HTR-8/SVneo (cell line): ENCODE results near the gene TAS2R60.
"Not testable (repeated sequence)": the region's sequence is repeated elsewhere in the genome, so short reads cannot be mapped to it uniquely, and the experiment has no call there.

ENCODE experiments used
- DNase-seq: peaks from one replicate; pipeline ENCODE4 v3.0.0; 2011; ENCODE audit warnings: low spot score, mixed read lengths; ENCODE audit not compliant: insufficient read length
- FAIRE-seq: peaks from 2 replicates; lab custom pipeline; 2011; peaks lifted over from hg19 to GRCh38; lab: Jason Lieb, UNC

The TAS2R60 gene

GRCh38 chr7:143410521-143411004, 32.7 kb upstream of the TAS2R60 start:
- no peak for DNase-seq
- no peak for FAIRE-seq

- DNase-seq (no peak), FAIRE-seq (no peak)
These were observed 31.1 kb upstream of the TAS2R60 start for GRCh38 chr7:143411976-143412708.

GRCh38 chr7:143413123-143413522, 30.1 kb upstream of the TAS2R60 start:
- no peak for FAIRE-seq
- DNase-seq: no peak

GRCh38 chr7:143415209-143415608, 28.0 kb upstream of the TAS2R60 start:
- not testable (repeated sequence) for DNase-seq, FAIRE-seq

GRCh38 chr7:143415742-143416397, 27.4 kb upstream of the TAS2R60 start:
- no peak for FAIRE-seq
- no peak for DNase-seq

GRCh38 chr7:143416565-143417149, 26.6 kb upstream of the TAS2R60 start:
- no peak for FAIRE-seq
- DNase-seq: peak; percentile 49

GRCh38 chr7:143417734-143418383, 25.4 kb upstream of the TAS2R60 start:
- no peak for DNase-seq
- no peak for FAIRE-seq

GRCh38 chr7:143418681-143419458, 24.4 kb upstream of the TAS2R60 start:
- DNase-seq (no peak), FAIRE-seq (no peak)

GRCh38 chr7:143419880-143420279, 23.4 kb upstream of the TAS2R60 start:
- FAIRE-seq (no peak), DNase-seq (no peak)

- FAIRE-seq, DNase-seq: not testable (repeated sequence)
These were observed 22.6 kb upstream of the TAS2R60 start for GRCh38 chr7:143420624-143421023.

GRCh38 chr7:143422033-143422432, 21.2 kb upstream of the TAS2R60 start:
- DNase-seq: no peak
- no peak for FAIRE-seq

GRCh38 chr7:143424476-143424875, 18.8 kb upstream of the TAS2R60 start:
- FAIRE-seq, DNase-seq: not testable (repeated sequence)

GRCh38 chr7:143426479-143427142, 16.6 kb upstream of the TAS2R60 start:
- no peak for FAIRE-seq

GRCh38 chr7:143429770-143430698, 13.2 kb upstream of the TAS2R60 start:
- FAIRE-seq (no peak), DNase-seq (no peak)

More at GRCh38 chr7:143426479-143427142, 16.6 kb upstream of the TAS2R60 start:
- DNase-seq: no peak

- FAIRE-seq: no peak
These were observed 12.1 kb upstream of the TAS2R60 start for GRCh38 chr7:143431109-143431508.

GRCh38 chr7:143433759-143434158, 9.5 kb upstream of the TAS2R60 start:
- FAIRE-seq (no peak), DNase-seq (no peak)

More at GRCh38 chr7:143431109-143431508, 12.1 kb upstream of the TAS2R60 start:
- DNase-seq: no peak

- DNase-seq (no peak), FAIRE-seq (no peak)
These were observed 8.6 kb upstream of the TAS2R60 start for GRCh38 chr7:143434660-143435059.

GRCh38 chr7:143435266-143435665, 8.0 kb upstream of the TAS2R60 start:
- no peak for FAIRE-seq
- DNase-seq: no peak
